Lower lobe of right lung (tissue), 2 donors: ENCODE results near the gene KRT79. TPM values are rescaled to one million over a fixed set of nuclear protein-coding genes. Genes with fewer than 3 reads are reported as not detected.

Experiments
- ATAC-seq, 2 donors: fragments of 200-7000 bp; cut with Tn5 transposase; one replicate each; pipeline ENCODE4 v1.9.1; 2020 to 2022; ENCODE audit warnings: mild to moderate bottlenecking in 2 of 2, moderate library complexity in 2 of 2
- DNase-seq: peaks from one replicate; pipeline ENCODE4 v3.0.0-alpha.2; 2020
- H3K27ac ChIP-seq: fragments of 200-600 bp; one replicate; pipeline ENCODE4 v1.8.0; 2022
- H3K27me3 ChIP-seq: fragments of 200-600 bp; one replicate; pipeline ENCODE4 v1.8.0; 2022; ENCODE audit warnings: low read depth
- H3K36me3 ChIP-seq: fragments of 200-600 bp; one replicate; pipeline ENCODE4 v1.8.0; 2022; ENCODE audit warnings: mild to moderate bottlenecking
- H3K4me1 ChIP-seq: fragments of 200-600 bp; one replicate; pipeline ENCODE4 v1.8.0; 2022
- H3K4me3 ChIP-seq: fragments of 200-600 bp; one replicate; pipeline ENCODE4 v1.8.0; 2022; ENCODE audit warnings: mild to moderate bottlenecking
- H3K9me3 ChIP-seq: fragments of 200-600 bp; one replicate; pipeline ENCODE4 v1.8.0; 2022
- intact Hi-C: fragments of 100-400 bp; cut with DNase I; formaldehyde crosslinking; loops from one replicate; pipeline ENCODE4 v1.11.0; 2022
- total RNA-seq: library from RNA; stranded (reverse); fragmentation: NEBNext Ultra II Directional; extraction: Animal tissue kit (Norgen Biotek cat#: 25700); gene quantifications from one replicate; pipeline ENCODE4 v1.2.1, GENCODE V29; 2021
- TF ChIP-seq, protein P1 (sequence below): fragments of 200-600 bp; IDR thresholded peaks from one replicate; pipeline ENCODE4 v1.8.0; 2022; ENCODE audit warnings: antibody characterized with exemption, mild to moderate bottlenecking
- donor health status: DM: no; HTN: yes; CAD: no; lungs with severe emphysema.

Gene KRT79
- total RNA-seq, 1 donor from 2014 or later = 3.9 TPM

DNA sequence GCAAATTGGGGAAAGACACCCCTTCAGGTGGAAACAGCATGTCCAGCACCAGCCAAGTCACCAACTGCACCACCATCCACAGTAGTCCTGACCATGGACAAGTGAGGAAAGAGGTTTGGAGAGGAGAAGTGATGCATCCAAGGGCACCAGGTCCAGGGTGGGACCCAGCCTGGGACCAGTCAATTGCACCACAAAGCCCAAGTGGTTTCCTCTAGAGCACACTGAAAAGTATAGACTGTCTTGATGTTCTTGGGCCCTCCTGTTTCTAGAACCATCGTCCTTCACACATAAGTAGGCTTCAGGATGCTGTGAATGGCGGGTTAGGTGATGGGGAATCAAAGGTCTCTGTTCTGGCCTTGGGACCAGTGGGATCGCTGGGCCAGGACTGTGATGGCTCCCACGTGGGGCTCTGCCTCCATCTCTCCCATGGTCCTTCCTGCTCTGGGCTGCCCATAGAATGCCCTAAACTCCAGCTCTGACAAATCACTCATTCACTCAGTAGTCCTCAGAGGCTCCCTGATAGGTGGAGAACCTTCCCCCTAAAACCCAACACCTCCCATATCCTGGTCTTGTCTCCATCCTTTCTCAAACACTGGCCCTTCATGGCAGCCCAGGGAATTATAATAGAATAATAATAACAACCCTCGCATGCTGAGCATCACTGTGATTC is 9.2 kb downstream of the KRT79 start:
- Histone ChIP-seq H3K4me3 (no peak overlapping the region), H3K36me3 (no peaks in the 10 kb centered on the region), H3K4me1 (peaks cover 7% of the 10 kb centered on the region), H3K27me3 (peaks cover 21% of the 10 kb centered on the region), H3K9me3 (no peaks in the 10 kb centered on the region), H3K27ac (no peak overlapping the region)
- TF ChIP-seq, protein P1, sequence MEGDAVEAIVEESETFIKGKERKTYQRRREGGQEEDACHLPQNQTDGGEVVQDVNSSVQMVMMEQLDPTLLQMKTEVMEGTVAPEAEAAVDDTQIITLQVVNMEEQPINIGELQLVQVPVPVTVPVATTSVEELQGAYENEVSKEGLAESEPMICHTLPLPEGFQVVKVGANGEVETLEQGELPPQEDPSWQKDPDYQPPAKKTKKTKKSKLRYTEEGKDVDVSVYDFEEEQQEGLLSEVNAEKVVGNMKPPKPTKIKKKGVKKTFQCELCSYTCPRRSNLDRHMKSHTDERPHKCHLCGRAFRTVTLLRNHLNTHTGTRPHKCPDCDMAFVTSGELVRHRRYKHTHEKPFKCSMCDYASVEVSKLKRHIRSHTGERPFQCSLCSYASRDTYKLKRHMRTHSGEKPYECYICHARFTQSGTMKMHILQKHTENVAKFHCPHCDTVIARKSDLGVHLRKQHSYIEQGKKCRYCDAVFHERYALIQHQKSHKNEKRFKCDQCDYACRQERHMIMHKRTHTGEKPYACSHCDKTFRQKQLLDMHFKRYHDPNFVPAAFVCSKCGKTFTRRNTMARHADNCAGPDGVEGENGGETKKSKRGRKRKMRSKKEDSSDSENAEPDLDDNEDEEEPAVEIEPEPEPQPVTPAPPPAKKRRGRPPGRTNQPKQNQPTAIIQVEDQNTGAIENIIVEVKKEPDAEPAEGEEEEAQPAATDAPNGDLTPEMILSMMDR = no peak
- DNase-seq = no peak
- no peak for ATAC-seq
- intact Hi-C loops = no loop called here

DNA sequence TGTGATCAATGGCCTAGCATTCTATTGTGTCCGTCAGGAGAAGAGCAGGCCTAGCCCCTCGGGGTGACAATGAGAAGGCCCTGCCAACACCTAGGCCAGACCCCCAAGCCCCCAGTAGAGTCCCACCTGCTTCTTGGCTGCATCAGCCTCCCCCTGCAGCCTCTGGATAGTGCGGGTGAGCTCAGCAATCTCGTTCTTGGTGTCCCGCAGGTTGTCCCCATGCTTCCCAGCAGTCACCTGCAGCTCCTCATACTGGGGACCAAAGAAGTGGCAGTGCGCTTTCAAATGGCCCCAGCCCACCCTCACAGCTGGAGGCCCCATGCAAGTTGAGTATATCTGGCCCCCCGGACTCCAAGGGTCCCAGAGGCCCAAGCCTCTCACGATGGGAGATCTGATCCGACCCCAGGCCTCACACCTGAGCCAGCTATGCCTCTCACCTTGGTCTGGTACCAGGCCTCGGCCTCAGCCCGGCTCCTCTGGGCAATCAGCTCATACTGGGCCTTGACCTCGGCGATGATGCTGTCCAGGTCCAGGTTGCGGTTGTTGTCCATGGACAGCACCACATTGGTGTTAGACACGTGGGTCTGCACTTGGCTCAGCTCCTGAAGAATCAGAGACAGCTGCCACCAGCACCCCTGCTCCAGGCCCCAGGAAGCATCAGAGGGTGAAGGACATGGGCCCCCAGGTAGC is 10.2 kb downstream of the KRT79 start:
- Histone ChIP-seq H3K27ac (no peak overlapping the region), H3K27me3 (peaks cover 28% of the 10 kb centered on the region), H3K9me3 (no peaks in the 10 kb centered on the region), H3K36me3 (no peaks in the 10 kb centered on the region), H3K4me1 (peaks cover 7% of the 10 kb centered on the region), H3K4me3 (no peak overlapping the region)
- intact Hi-C loops = no loop called here
- ATAC-seq (no peak), DNase-seq (no peak)
- TF ChIP-seq, protein P1 = no peak

DNA sequence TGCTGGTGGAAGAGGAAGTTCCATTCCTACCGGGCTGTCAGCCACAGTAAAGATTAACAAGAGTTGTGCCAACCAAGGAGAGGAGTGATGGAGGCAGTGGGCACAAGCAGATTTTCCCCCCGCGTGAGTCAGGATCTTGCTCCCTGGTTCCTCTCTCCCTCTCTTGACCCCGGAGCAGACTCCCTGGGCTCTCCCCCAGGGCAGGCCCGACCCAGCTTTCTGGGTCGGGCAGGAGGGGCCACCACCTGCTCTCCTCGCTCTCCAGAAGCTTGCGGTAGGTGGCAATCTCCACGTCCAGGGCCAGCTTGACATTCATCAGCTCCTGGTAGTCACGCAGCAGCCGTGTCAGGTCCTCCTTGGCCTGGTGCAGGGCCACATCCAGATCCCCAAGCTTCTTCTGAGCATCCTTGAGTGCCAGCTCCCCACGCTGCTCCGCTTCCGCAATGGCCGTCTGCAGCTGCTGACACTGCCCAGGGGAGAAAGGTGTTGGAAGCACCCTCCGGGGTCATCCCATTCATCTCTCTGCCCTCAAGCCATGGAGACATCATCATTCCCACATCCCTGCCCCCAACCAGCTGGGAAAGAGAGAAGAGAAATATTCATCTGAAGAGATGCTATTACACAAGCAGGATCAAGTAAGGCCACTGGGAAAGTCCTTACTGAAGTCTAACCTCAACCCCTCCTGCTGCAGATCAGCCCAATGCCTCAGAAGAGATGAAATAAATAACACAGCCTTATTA is 11.2 kb downstream of the KRT79 start:
- ATAC-seq = no peak
- no peak for DNase-seq
- H3K4me3 ChIP-seq = no peak overlapping the region
- no peaks in the 10 kb centered on the region for H3K9me3 ChIP-seq
- H3K4me1 ChIP-seq = peaks cover 7% of the 10 kb centered on the region
- H3K27ac ChIP-seq = no peak overlapping the region
- no peaks in the 10 kb centered on the region for H3K36me3 ChIP-seq
- intact Hi-C loops = no loop called here
- TF ChIP-seq, protein P1 = no peak
- peaks cover 36% of the 10 kb centered on the region for H3K27me3 ChIP-seq

DNA sequence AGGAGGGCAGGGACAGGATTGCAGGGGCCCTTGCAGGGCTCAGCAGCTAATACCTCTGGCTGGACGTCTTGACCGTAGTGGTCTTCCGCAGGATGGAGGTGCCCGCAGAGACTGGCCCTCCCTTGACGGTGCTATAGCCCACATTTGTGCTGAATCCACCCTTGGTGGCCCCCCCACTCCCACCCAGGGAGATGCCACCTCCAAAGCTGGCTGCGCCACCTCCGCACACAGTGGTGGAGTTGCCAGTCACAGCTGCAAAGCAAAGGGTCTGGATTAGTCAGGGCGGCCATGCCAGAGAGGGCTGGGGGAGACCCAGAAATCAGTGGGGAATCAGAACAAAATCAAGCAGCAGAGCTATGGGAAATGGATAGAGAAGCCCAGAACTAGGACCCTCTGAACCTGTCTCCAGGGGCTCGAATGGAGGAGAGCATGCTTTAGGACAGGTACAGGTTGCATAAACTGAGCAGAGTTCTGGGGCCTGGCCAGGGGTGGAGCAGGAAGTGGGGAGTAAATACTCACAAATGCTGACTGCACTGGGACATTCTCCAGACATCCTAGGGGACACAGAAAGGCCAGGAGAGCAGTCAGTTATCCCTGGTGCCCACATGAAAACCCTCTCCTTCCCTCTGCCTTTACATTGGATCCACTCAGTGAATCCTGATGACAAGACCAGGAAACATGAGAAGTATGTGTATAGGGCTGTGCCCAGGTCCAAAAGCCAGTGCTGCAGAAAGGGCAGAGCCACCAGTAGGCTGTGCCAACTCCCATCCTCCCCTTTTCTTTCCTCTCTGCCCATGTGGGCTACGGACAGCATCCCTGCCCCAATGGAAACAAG is 12.1 kb downstream of the KRT79 start:
- DNase-seq (no peak), ATAC-seq (peak in 1 of 2 donors; percentile 33)
- Histone ChIP-seq H3K9me3 (no peaks in the 10 kb centered on the region), H3K36me3 (no peaks in the 10 kb centered on the region), H3K4me3 (no peak overlapping the region), H3K4me1 (peaks cover 7% of the 10 kb centered on the region), H3K27ac (no peak overlapping the region), H3K27me3 (peaks cover 45% of the 10 kb centered on the region)
- intact Hi-C loops = no loop called here
- TF ChIP-seq, protein P1 = no peak
